Stomach (tissue), 9 donors: ENCODE measurements around the gene ABHD15. TPM values are rescaled to one million over a fixed set of nuclear protein-coding genes. Genes with fewer than 3 reads are reported as not detected.

ENCODE experiments used
- DNase-seq, 2 donors: peaks; one replicate each; pipeline versions ENCODE4 v3.0.0 to v3.0.0-alpha.2; 2013 to 2019
- H3K27ac ChIP-seq, 5 donors: fragments of 200-600 bp in 4 of 5; sonication (generic) in 4 of 5; one replicate each; pipeline ENCODE4 v1.5.1; 2013 to 2019; ENCODE audit warnings: mild to moderate bottlenecking in 1 of 5, moderate library complexity in 1 of 5
- H3K27me3 ChIP-seq, 3 donors: fragments of 200-600 bp; sonication (generic); one replicate each; pipeline ENCODE4 v1.5.1; 2017 to 2019; ENCODE audit warnings: mixed run types in 1 of 3
- H3K36me3 ChIP-seq, 4 donors: fragments of 200-600 bp; sonication (generic); 1 replicate in 3 of 4; 2 replicates in 1 of 4; pipeline ENCODE4 v1.5.1; 2016 to 2019
- H3K4me1 ChIP-seq, 4 donors: fragments of 200-600 bp; sonication (generic); one replicate each; pipeline ENCODE4 v1.5.1; 2016 to 2019
- H3K4me3 ChIP-seq, 4 donors: fragments of 200-600 bp; sonication (generic) in 3 of 4; one replicate each; pipeline ENCODE4 v1.5.1; 2016 to 2019; ENCODE audit warnings: mild to moderate bottlenecking in 1 of 4
- H3K9me3 ChIP-seq, 4 donors: fragments of 200-600 bp; sonication (generic); one replicate each; pipeline ENCODE4 v1.5.1; 2016 to 2019
- CTCF ChIP-seq, 7 experiments: fragments of 450-650 bp in 4 of 7; fragments of 200-600 bp in 3 of 7; sonication (generic) in 3 of 7; IDR thresholded peaks; one replicate each; pipeline ENCODE4 v1.5.1; 2016 to 2019; ENCODE audit warnings: antibody characterized with exemption in 7 of 7, control low read depth in 2 of 7, mild to moderate bottlenecking in 1 of 7
- EP300 ChIP-seq: sonication (generic); formaldehyde crosslinking; IDR thresholded peaks from one replicate; pipeline ENCODE4 v1.6.1; 2017; ENCODE audit warnings: antibody characterized with exemption
- POLR2A ChIP-seq, 4 donors: fragments of 450-650 bp; IDR thresholded peaks; one replicate each; pipeline ENCODE4 v1.6.1; 2016; ENCODE audit warnings: antibody characterized with exemption in 4 of 4, control low read depth in 2 of 4, mild to moderate bottlenecking in 1 of 4, moderate library complexity in 1 of 4
- POLR2AphosphoS5 ChIP-seq, 3 donors: sonication (generic); formaldehyde crosslinking; IDR thresholded peaks; one replicate each; pipeline ENCODE4 v1.6.1; 2016; ENCODE audit warnings: antibody characterized with exemption in 3 of 3
- WGBS, 5 donors: extraction: QIAGEN DNeasy Blood & Tissue Kit in 3 of 5; methylation state at CpG; one replicate each; pipeline versions ENCODE4 v1.1.5 to v1.1.7; 2013 to 2018; 5-methylcytosine and 5-hydroxymethylcytosine counted together
- intact Hi-C: fragments of 100-400 bp; cut with DNase I; formaldehyde crosslinking; loops from one replicate; pipeline ENCODE4 v1.15.1; 2023; ENCODE audit warnings: low total_unique reads
- polyA plus RNA-seq, 3 donors: library from polyadenylated mRNA; stranded (reverse); fragments of 200-250 nt; gene quantifications; one replicate each; pipeline ENCODE4 v1.2.3, GENCODE V29; 2013
- total RNA-seq, 5 donors: library from RNA; depleted of rRNA; stranded (reverse); fragments of >200 nt; gene quantifications; one replicate each; pipeline versions ENCODE4 v1.1.0 to v1.2.3, GENCODE V29; 2014 to 2016
- donor health status: healthy with polysubstance abuse.
- donor health status: Bipolar disorder and iron deficiency.
- donor health status: healthy.

Gene ABHD15
- total and polyA plus RNA-seq, 8 donors: 0.58 to 17.4 (median 6.9) TPM

- TF ChIP-seq POLR2A (IDR thresholded peaks at IDR 0.05): no peak
- TF ChIP-seq CTCF (IDR thresholded peaks at IDR 0.05): no peak
- TF ChIP-seq POLR2AphosphoS5 (IDR thresholded peaks at IDR 0.05): no peak
- no peak for TF ChIP-seq EP300
- Histone ChIP-seq H3K9me3 (no peaks in the 10 kb centered on the region), H3K4me1 (peaks cover 53 to 70% (median 59%) of the 10 kb centered on the region in 4 donors), H3K27ac (no peak overlapping the region), H3K27me3 (peaks cover 0 to 66% (median 22%) of the 10 kb centered on the region in 3 donors), H3K36me3 (no peaks in the 10 kb centered on the region), H3K4me3 (peak overlapping the region in 1 of 4 donors; percentile 58)
- 46 to 66% (median 53%) methylated on average over 16 of the region's 16 CpGs for WGBS, 5 donors
- no peak for DNase-seq
- intact Hi-C loops: no loop called here
These were observed 47.7 kb upstream of the ABHD15 start for GRCh38 chr17:29614349-29615047.

- no peaks in the 10 kb centered on the region for H3K9me3 ChIP-seq
- TF ChIP-seq EP300 (no peak), POLR2AphosphoS5 (IDR thresholded peaks at IDR 0.05) (no peak), POLR2A (IDR thresholded peaks at IDR 0.05) (no peak), CTCF (IDR thresholded peaks at IDR 0.05) (no peak)
- H3K36me3 ChIP-seq: peaks cover 0 to 6% (median 3%) of the 10 kb centered on the region in 4 donors
- H3K4me3 ChIP-seq: peak overlapping the region; percentile 31 to 49 (median 37)
- 17 to 25% (median 22%) methylated on average over 13 of the region's 13 CpGs for WGBS, 5 donors
- DNase-seq: no peak
- intact Hi-C loops: no loop called here
- H3K27ac ChIP-seq: no peak overlapping the region
- peaks cover 0 to 59% (median 22%) of the 10 kb centered on the region in 3 donors for H3K27me3 ChIP-seq
- peaks cover 53 to 63% (median 59%) of the 10 kb centered on the region in 4 donors for H3K4me1 ChIP-seq
These were observed 47.0 kb upstream of the ABHD15 start for GRCh38 chr17:29613856-29614255.

GRCh38 chr17:29613352-29613837, 46.6 kb upstream of the ABHD15 start:
- 0 to 2% (median 1%) methylated on average over 17 to 50 of the region's 50 CpGs for WGBS, 5 donors
- intact Hi-C loops: no loop called here
- Histone ChIP-seq H3K4me3 (peak overlapping the region; percentile 31 to 49 (median 37)), H3K36me3 (peaks cover 0 to 7% (median 3%) of the 10 kb centered on the region in 4 donors), H3K27ac (peak overlapping the region in 2 of 5 donors; percentile 21 to 38), H3K4me1 (peaks cover 53 to 59% (median 57%) of the 10 kb centered on the region in 4 donors), H3K9me3 (no peaks in the 10 kb centered on the region), H3K27me3 (peaks cover 0 to 55% (median 22%) of the 10 kb centered on the region in 3 donors)
- DNase-seq: peak; percentile 93 to 97
- TF ChIP-seq EP300 (no peak), POLR2A (IDR thresholded peaks at IDR 0.05) (no peak), POLR2AphosphoS5 (IDR thresholded peaks at IDR 0.05) (peak in 2 of 3 donors; percentile 8 to 69), CTCF (IDR thresholded peaks at IDR 0.05) (peak in 5 of 7 experiments; percentile 66 to 85 (median 77))

- no peaks in the 10 kb centered on the region for H3K9me3 ChIP-seq
- DNase-seq: no peak
- peak overlapping the region; percentile 31 to 49 (median 37) for H3K4me3 ChIP-seq
- peaks cover 0 to 7% (median 3%) of the 10 kb centered on the region in 4 donors for H3K36me3 ChIP-seq
- intact Hi-C loops: no loop called here
- peaks cover 45 to 51% (median 49%) of the 10 kb centered on the region in 4 donors for H3K4me1 ChIP-seq
- peaks cover 0 to 47% (median 20%) of the 10 kb centered on the region in 3 donors for H3K27me3 ChIP-seq
- TF ChIP-seq EP300: no peak
- no peak for TF ChIP-seq POLR2AphosphoS5 (IDR thresholded peaks at IDR 0.05)
- no peak for TF ChIP-seq POLR2A (IDR thresholded peaks at IDR 0.05)
- no peak for TF ChIP-seq CTCF (IDR thresholded peaks at IDR 0.05)
- 44 to 68% (median 47%) methylated on average over 21 to 85 of the region's 85 CpGs for WGBS, 5 donors
- H3K27ac ChIP-seq: peak overlapping the region in 2 of 5 donors; percentile 21 to 38
These were observed 45.8 kb upstream of the ABHD15 start for GRCh38 chr17:29612404-29613280.
